ENCODE data around the gene CDC6.

Gene CDC6

GRCh38 chr17:40322358-40323315 is 35.0 kb downstream of the CDC6 start:
- in situ Hi-C loops (cut with MboI; ENCODE audit: low sequenced_read_pairs) = no loop called here

GRCh38 chr17:40323391-40324381 is 36.0 kb downstream of the CDC6 start:
- in situ Hi-C loops (cut with MboI; ENCODE audit: low sequenced_read_pairs) = no loop called here

DNA sequence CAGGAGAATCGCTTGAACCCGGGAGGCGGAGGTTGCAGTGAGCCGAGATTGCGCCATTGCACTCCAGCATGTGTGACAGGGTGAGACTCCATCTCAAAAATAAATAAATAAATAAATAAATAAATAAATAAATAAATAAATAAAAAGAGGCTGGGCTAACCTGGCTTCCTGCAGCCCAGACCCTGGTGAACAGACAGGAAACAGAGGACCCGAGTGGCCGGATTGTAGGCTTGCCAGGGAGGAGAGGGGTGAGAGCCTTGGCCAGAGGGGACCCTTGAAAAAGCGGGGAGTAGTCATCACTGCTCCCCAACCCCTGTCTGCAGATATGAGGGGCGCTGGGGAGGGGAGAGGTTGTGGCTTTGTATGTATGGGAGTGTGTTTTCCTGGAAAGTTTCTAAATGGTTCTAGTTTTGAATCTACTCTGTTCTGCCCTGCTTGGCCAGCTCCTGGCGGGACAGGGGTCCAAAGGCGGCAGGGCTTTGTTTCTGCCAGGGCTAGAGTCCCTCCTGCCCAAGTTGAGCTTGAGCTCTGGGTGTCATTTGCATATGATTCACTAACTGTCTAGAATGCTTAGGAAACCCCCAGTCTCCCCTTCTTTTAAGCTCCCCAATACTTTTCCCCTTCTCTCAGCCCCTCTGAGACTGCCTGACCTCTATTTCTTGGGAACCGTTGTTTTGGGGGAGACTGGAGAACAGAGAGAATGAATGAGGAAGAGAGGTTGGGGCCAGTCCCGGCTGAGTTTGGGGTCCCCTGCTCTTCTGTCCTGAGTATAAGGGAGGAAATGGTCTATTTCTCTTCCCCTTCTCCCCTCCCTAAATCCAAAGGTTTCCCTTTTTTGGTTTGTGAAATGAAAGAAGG is 37.7 kb downstream of the CDC6 start:
- in situ Hi-C loops (cut with MboI; ENCODE audit: low sequenced_read_pairs) = no loop called here

DNA sequence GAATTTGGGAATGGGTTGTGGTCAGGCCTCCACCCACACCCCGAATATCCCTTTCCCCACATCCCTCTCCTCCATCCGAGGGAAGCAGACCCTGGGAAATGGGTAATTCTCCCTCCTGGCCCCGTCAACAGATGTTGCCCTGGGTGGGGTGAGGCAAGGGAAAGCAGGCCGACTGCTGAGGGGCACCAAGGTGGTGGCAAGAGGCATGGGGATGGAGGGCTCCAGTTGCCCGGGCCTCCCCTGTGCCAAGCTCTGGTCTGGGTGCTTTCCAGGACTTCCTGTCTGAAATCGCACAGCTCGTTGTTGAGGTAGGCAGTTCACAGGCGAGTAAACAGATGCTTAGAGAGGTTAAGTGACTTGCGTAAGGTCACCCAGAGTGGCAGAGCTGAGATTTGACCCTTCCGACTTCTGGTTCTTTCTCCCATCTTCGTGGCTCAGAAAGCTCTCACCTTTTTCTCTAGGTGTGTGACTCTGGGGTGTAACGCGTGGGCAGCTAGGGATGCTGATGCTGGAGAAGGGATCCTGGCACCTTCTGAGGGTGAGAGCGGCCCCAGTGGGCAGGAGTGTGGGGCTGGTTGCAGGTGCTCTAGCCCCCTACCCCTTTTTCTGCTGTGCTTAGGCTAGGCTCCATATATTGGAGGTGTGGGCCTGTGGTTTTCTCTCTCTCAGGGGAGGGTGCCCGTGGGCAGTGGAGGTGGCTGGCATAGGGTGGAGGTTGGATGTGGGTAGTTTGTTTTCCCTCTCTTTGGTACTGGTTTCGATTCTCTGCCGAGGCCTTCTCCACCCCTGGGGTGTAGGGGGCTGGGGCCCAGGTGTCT is 38.5 kb downstream of the CDC6 start:
- in situ Hi-C loops (cut with MboI; ENCODE audit: low sequenced_read_pairs) = no loop called here

- in situ Hi-C loops (cut with MboI; ENCODE audit: low sequenced_read_pairs) = no loop called here
Observed at GRCh38 chr17:40326832-40327199, 39.1 kb downstream of the CDC6 start.

- in situ Hi-C loops (cut with MboI; ENCODE audit: low sequenced_read_pairs) = no loop called here
Observed at GRCh38 chr17:40327244-40327729, 39.6 kb downstream of the CDC6 start.

DNA sequence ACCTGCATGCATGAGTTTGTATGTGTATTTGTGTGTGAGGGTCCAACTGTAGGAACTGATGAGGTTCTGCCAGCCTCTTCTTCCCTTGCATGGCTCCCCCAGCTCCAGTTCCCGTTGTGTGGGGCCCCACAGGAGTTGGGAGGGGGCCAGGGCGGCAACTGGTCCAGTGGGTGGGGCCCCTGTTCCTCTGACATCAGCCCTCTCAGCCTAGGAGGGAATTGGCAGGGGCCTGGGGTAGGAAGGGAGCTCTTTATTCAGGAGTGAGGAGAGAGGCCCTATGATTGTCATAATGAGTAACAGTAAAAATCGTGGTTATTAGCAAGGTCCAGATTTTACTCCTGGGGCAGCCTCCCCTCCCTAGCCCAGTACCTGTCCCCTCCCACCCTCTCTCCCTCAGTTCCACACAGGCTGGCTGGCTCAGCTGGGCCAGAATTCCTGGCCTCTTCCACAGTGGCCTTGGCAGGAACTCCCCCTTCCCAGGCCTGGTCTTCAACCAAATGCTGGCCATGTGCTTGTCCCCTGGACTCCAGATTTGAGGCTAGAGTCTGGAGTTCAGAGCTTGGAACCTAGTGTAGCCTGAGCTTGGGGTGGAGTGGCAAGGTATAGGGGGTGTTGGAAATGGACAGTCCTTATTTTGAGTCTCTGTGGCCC is 40.2 kb downstream of the CDC6 start:
- in situ Hi-C loops (cut with MboI; ENCODE audit: low sequenced_read_pairs) = no loop called here

- in situ Hi-C loops (cut with MboI; ENCODE audit: low sequenced_read_pairs) = no loop called here
Observed at GRCh38 chr17:40328386-40328766, 40.7 kb downstream of the CDC6 start.

GRCh38 chr17:40329839-40330794 is 42.4 kb downstream of the CDC6 start:
- in situ Hi-C loops (cut with MboI; ENCODE audit: low sequenced_read_pairs) = no loop called here

GRCh38 chr17:40330850-40331470 is 43.3 kb downstream of the CDC6 start:
- in situ Hi-C loops (cut with MboI; ENCODE audit: low sequenced_read_pairs) = no loop called here

- in situ Hi-C loops (cut with MboI; ENCODE audit: low sequenced_read_pairs) = no loop called here
Observed at GRCh38 chr17:40331743-40332641, 44.3 kb downstream of the CDC6 start.

- in situ Hi-C loops (cut with MboI; ENCODE audit: low sequenced_read_pairs) = no loop called here
Observed at GRCh38 chr17:40333781-40334448, 46.2 kb downstream of the CDC6 start.

GRCh38 chr17:40335620-40336019 is 47.9 kb downstream of the CDC6 start:
- in situ Hi-C loops (cut with MboI; ENCODE audit: low sequenced_read_pairs) = no loop called here

GRCh38 chr17:40337351-40337750 is 49.7 kb downstream of the CDC6 start:
- in situ Hi-C loops (cut with MboI; ENCODE audit: low sequenced_read_pairs) = no loop called here

GRCh38 chr17:40338058-40338457 is 50.4 kb downstream of the CDC6 start:
- in situ Hi-C loops (cut with MboI; ENCODE audit: low sequenced_read_pairs) = no loop called here

Data from HL-60/S4 (cell line).